Uterus (tissue), 4 donors: ENCODE data around the gene TSEN34. TPM values are rescaled to one million over a fixed set of nuclear protein-coding genes. Genes with fewer than 3 reads are reported as not detected.
"Not testable (repeated sequence)": the region's sequence is repeated elsewhere in the genome, so short reads cannot be mapped to it uniquely, and the experiment has no call there.

Experiments
- DNase-seq, 2 donors: peaks; one replicate each; pipeline ENCODE4 v3.0.0-alpha.2; 2019 to 2020
- H3K27ac ChIP-seq, 2 donors: fragments of 200-600 bp; sonication (generic); 1 replicate in 1 of 2; 2 replicates in 1 of 2; pipeline ENCODE4 v1.5.1; 2016 to 2018
- H3K27me3 ChIP-seq, 2 donors: fragments of 200-600 bp; sonication (generic); one replicate each; pipeline ENCODE4 v1.5.1; 2018 to 2019; ENCODE audit warnings: control low read depth in 1 of 2
- H3K36me3 ChIP-seq, 2 donors: fragments of 200-600 bp; sonication (generic); one replicate each; pipeline ENCODE4 v1.5.1; 2019; ENCODE audit warnings: control low read depth in 1 of 2
- H3K4me1 ChIP-seq, 2 donors: fragments of 200-600 bp; sonication (generic); one replicate each; pipeline ENCODE4 v1.5.1; 2018 to 2019; ENCODE audit warnings: control low read depth in 1 of 2
- H3K4me3 ChIP-seq, 2 donors: fragments of 200-600 bp; sonication (generic); 1 replicate in 1 of 2; 2 replicates in 1 of 2; pipeline ENCODE4 v1.5.1; 2018 to 2019; ENCODE audit warnings: mild to moderate bottlenecking in 1 of 2
- H3K9me3 ChIP-seq, 2 donors: fragments of 200-600 bp; sonication (generic); one replicate each; pipeline ENCODE4 v1.5.1; 2019; ENCODE audit warnings: control low read depth in 1 of 2
- POLR2A ChIP-seq, 2 donors: fragments of 450-650 bp; IDR thresholded peaks; one replicate each; pipeline ENCODE4 v1.6.1; 2016; ENCODE audit warnings: antibody characterized with exemption in 2 of 2, mild to moderate bottlenecking in 1 of 2, moderate library complexity in 1 of 2
- intact Hi-C: fragments of 100-400 bp; cut with DNase I; formaldehyde crosslinking; loops from one replicate; pipeline ENCODE4 v1.15.1; 2023; ENCODE audit warnings: low total_unique reads
- total RNA-seq, 4 donors: library from RNA; depleted of rRNA in 3 of 4; stranded (reverse); fragments of >200 nt in 3 of 4; gene quantifications; one replicate each; pipeline versions ENCODE4 v1.1.0 to v1.2.4, GENCODE V29; 2014 to 2023
- TF ChIP-seq, protein P1 (sequence below), 4 experiments: fragments of 200-600 bp in 2 of 4; fragments of 450-650 bp in 2 of 4; sonication (generic) in 2 of 4; IDR thresholded peaks; one replicate each; pipeline ENCODE4 v1.5.1; 2016 to 2019; ENCODE audit warnings: antibody characterized with exemption in 4 of 4, mild to moderate bottlenecking in 2 of 4, moderate library complexity in 1 of 4
- donor health status: DM: yes; HTN: yes; CAD: no.

Gene TSEN34
- total RNA-seq, 4 donors from 2014 or later = 13.1 to 66.4 (median 32.2) TPM

DNA sequence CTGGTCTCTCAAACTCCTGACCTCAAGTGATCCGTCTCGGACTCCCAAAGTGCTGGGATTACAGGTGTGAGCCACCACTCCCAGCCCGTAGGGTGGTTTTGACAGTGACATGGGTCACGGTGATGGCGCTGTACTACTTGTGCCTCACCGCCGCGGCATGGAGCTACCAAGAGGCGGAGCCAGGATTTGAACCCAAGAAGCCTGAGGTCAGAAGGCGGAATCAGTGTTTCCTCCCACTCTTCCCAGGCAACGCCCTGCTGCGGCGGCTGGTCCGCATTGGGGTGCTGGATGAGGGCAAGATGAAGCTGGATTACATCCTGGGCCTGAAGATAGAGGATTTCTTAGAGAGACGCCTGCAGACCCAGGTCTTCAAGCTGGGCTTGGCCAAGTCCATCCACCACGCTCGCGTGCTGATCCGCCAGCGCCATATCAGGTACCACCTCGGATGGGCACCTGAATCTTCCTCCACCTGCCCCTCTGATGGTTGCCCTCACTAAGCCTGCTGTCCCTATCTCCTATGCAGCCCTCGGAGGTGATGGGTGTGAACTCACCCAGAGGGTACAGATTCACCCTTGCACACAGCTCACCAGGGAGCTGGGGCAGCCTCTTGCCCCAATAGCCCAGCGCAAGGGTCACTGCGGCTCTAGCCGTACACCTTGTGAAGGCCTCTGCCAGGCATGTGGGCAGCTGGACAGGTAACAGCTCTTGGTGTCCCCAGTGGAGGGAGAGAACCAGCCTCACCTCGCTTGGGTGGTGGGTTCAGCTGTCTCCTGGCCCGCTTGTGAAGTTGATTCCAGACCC lies 15.1 kb downstream of the TSEN34 start:
- no peak overlapping the region for H3K27ac ChIP-seq
- no peak overlapping the region for H3K4me3 ChIP-seq
- TF ChIP-seq, protein P1, sequence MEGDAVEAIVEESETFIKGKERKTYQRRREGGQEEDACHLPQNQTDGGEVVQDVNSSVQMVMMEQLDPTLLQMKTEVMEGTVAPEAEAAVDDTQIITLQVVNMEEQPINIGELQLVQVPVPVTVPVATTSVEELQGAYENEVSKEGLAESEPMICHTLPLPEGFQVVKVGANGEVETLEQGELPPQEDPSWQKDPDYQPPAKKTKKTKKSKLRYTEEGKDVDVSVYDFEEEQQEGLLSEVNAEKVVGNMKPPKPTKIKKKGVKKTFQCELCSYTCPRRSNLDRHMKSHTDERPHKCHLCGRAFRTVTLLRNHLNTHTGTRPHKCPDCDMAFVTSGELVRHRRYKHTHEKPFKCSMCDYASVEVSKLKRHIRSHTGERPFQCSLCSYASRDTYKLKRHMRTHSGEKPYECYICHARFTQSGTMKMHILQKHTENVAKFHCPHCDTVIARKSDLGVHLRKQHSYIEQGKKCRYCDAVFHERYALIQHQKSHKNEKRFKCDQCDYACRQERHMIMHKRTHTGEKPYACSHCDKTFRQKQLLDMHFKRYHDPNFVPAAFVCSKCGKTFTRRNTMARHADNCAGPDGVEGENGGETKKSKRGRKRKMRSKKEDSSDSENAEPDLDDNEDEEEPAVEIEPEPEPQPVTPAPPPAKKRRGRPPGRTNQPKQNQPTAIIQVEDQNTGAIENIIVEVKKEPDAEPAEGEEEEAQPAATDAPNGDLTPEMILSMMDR (IDR thresholded peaks at IDR 0.05) = no peak
- no peak for TF ChIP-seq POLR2A (IDR thresholded peaks at IDR 0.05)
- no peak for DNase-seq
- no peaks in the 10 kb centered on the region for H3K36me3 ChIP-seq
- intact Hi-C loops = no loop called here
- H3K27me3 ChIP-seq = no peaks in the 10 kb centered on the region
- no peaks in the 10 kb centered on the region for H3K9me3 ChIP-seq
- peaks cover 6 to 18% of the 10 kb centered on the region in 2 donors for H3K4me1 ChIP-seq

DNA sequence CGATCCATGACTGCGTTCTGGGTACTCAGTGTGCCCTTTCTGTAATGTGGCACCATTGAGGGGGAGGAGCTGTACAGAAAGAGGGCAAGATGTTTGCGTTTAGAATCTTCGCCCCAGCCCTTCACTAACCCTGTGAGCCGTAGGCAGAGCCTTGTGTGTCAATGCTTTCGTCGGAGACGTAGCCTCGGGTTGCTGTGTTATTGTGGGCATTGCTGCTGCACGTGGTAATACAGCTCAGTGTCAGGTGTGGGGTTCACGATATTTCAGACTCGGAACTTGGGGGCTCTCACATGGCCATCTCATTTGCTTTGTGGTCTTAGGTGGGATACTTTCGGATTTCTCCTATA lies 15.7 kb downstream of the TSEN34 start:
- H3K9me3 ChIP-seq = no peaks in the 10 kb centered on the region
- no peak overlapping the region for H3K27ac ChIP-seq
- intact Hi-C loops = no loop called here
- no peak for DNase-seq
- H3K4me1 ChIP-seq = peaks cover 6 to 15% of the 10 kb centered on the region in 2 donors
- no peaks in the 10 kb centered on the region for H3K36me3 ChIP-seq
- no peaks in the 10 kb centered on the region for H3K27me3 ChIP-seq
- H3K4me3 ChIP-seq = no peak overlapping the region
- TF ChIP-seq POLR2A (IDR thresholded peaks at IDR 0.05) = no peak
- TF ChIP-seq, protein P1 (IDR thresholded peaks at IDR 0.05) = no peak

DNA sequence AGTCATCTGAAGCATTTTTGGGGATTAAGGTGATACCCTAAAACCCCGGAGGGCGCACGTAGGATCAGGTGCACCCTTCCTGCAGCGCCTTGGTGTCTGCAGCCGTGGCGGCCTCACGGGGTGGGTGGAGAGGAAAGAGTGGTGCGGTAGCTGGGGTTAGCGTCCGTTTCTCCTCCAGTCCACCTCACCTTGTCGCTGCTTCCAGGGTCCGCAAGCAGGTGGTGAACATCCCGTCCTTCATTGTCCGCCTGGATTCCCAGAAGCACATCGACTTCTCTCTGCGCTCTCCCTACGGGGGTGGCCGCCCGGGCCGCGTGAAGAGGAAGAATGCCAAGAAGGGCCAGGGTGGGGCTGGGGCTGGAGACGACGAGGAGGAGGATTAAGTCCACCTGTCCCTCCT lies 16.1 kb downstream of the TSEN34 start:
- intact Hi-C loops, H3K27ac ChIP-seq, H3K27me3 ChIP-seq, H3K4me3 ChIP-seq, H3K9me3 ChIP-seq, DNase-seq, H3K36me3 ChIP-seq: not testable (repeated sequence)
- H3K4me1 ChIP-seq = peaks cover 3 to 11% of the 10 kb centered on the region in 2 donors

DNA sequence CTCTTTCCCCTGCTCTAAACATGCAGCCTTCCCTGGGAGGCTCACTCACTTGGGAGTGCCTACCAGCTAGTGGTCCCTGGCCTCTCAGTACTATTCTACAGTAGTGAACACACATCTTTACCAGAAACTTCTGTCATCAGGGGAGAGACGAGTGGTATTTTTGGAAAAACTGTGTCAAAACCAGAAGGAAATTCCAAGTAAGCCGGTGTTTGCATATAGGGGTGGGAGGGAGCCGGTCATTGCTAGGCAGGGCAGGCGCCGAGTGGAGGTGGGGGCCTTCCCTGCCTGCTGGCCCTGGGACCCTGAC lies 16.5 kb downstream of the TSEN34 start:
- intact Hi-C loops = no loop called here

DNA sequence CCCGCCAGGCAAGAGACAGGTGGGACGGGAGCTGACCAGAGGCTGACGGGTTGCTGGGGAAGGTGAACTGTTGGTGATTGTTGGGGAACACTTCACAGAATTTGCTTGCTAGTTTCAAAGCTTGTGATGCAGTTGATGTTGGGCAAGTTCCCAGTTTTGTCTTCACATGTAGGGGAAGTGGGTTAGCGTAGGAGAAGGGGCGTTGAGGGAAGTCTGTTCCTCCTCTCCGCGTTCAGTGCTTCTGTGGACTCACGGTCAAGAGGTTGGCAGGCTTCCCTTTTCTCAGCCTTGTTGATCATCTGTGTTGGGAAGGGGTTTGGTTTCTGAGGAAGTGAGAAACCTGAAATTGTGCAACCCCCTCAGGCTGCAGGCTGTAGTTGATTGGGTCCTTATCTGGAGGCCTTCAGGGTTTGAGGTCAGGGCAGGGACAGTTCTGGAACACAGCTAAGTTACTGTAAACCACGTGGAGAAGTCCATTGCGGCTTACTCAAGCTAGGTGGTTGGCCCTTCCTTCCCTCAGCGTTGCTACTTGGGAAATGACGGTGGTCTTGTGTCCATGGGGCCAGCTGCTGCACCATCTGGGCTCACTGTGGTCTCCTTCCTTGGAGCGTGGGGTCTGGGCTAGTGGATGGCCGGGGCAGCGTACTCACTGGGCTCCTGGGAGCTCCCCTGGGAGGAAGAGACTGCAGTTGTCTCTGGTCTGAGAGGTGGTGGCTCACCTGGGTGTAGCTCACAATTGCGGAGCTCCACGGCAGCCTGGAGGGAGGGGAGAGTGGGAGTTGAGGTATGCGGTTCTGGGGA lies 17.1 kb downstream of the TSEN34 start:
- H3K27ac ChIP-seq = no peak overlapping the region
- DNase-seq = peak in 1 of 2 donors; percentile 54
- intact Hi-C loops = no loop called here
- H3K36me3 ChIP-seq = no peaks in the 10 kb centered on the region
- H3K27me3 ChIP-seq = no peaks in the 10 kb centered on the region
- no peaks in the 10 kb centered on the region for H3K9me3 ChIP-seq
- H3K4me1 ChIP-seq = peaks cover 0 to 10% of the 10 kb centered on the region in 2 donors
- no peak overlapping the region for H3K4me3 ChIP-seq
- TF ChIP-seq, protein P1 (IDR thresholded peaks at IDR 0.05) = no peak
- TF ChIP-seq POLR2A (IDR thresholded peaks at IDR 0.05) = no peak

More for the DNA sequence above, 16.5 kb downstream of the TSEN34 start:
- DNase-seq = no peak
- Histone ChIP-seq H3K4me3 (no peak overlapping the region), H3K9me3 (no peaks in the 10 kb centered on the region), H3K36me3 (no peaks in the 10 kb centered on the region), H3K27ac (no peak overlapping the region), H3K27me3 (no peaks in the 10 kb centered on the region), H3K4me1 (peaks cover 0 to 10% of the 10 kb centered on the region in 2 donors)
- TF ChIP-seq, protein P1 (IDR thresholded peaks at IDR 0.05) = no peak
- TF ChIP-seq POLR2A (IDR thresholded peaks at IDR 0.05) = no peak
